ENCODE data around the gene ABLIM3.

DNA sequence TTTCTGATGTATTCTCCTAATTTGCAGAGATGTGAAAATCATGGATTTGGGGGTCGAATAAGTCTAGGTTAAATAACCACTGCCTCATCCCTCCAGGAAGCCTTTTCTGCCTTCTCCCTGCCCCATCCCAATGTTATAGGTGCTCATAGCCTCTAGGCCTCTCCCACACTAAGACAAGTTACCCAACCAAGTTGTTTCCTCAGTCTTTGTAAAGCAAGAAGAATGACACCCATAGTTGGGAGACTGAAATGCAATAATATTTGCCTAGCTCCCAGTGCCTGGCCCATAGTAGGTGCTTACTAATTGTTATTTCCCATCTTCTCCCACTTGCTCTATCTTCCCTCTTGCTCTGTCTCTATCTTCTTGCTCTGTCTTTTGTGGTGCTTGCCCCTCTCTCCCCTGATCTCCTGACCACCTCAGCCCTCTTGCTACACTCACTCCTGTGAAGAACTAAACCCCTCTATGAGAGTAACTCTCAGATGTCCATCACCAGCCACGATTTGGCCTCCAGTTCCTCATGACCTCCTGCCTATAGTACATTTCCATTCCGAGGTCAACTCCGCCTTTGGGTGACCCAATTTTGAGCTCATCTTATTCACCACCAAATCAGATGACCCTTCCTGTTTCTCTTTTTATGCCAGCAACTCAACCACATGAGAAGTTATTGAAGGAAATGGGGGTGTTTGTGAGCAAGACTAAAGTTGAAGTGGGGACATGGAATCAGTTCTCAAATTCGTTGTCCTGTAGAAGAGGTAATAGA, 137.3 kb downstream of the ABLIM3 start:
- TF ChIP-seq, protein P1, sequence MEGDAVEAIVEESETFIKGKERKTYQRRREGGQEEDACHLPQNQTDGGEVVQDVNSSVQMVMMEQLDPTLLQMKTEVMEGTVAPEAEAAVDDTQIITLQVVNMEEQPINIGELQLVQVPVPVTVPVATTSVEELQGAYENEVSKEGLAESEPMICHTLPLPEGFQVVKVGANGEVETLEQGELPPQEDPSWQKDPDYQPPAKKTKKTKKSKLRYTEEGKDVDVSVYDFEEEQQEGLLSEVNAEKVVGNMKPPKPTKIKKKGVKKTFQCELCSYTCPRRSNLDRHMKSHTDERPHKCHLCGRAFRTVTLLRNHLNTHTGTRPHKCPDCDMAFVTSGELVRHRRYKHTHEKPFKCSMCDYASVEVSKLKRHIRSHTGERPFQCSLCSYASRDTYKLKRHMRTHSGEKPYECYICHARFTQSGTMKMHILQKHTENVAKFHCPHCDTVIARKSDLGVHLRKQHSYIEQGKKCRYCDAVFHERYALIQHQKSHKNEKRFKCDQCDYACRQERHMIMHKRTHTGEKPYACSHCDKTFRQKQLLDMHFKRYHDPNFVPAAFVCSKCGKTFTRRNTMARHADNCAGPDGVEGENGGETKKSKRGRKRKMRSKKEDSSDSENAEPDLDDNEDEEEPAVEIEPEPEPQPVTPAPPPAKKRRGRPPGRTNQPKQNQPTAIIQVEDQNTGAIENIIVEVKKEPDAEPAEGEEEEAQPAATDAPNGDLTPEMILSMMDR (IDR thresholded peaks at IDR 0.05; ENCODE audit: control extremely low read depth in 1 of 3, insufficient read depth in 1 of 3, low read depth in 1 of 3, low read length in 3 of 3) = no peak
- TF ChIP-seq SIN3A (conservative IDR thresholded peaks at IDR 0.05 in 1 of 2, IDR thresholded peaks at IDR 0.05 in 1 of 2; ENCODE audit: low read depth in 1 of 2, low read length in 2 of 2) (no peak), HDAC2 (IDR thresholded peaks at IDR 0.05; ENCODE audit: borderline replicate concordance in 1 of 2, low read depth in 2 of 2, low read length in 2 of 2) (no peak)
